Amniotic stem cell (primary cell): ENCODE data around the gene ACOT6.
"Not testable (repeated sequence)": the region's sequence is repeated elsewhere in the genome, so short reads cannot be mapped to it uniquely, and the experiment has no call there.

Experiments used
- DNase-seq: peaks from one replicate; lab custom pipeline; 2025; lab: John Stamatoyannopoulos, UW

Gene ACOT6

DNA sequence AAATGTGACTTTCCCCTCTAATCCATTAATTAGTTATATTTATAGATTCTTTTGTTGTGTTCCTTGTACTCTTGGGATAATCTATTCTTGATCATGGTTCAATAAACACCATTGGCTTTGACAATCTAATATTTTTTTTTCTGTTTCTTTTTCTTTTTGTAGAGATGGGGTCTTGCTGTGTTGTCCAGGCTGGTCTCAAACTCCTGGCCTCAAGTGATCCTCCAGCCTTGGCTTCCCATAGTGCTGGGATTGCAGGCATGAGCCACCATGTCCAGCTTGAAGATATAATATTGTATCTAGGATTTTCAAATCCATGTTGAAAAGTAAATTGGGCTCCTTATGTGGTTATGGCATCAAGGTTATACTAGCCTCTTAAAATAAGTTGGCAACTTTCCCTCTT lies 38.7 kb downstream of the ACOT6 start:
- no peak for DNase-seq

DNA sequence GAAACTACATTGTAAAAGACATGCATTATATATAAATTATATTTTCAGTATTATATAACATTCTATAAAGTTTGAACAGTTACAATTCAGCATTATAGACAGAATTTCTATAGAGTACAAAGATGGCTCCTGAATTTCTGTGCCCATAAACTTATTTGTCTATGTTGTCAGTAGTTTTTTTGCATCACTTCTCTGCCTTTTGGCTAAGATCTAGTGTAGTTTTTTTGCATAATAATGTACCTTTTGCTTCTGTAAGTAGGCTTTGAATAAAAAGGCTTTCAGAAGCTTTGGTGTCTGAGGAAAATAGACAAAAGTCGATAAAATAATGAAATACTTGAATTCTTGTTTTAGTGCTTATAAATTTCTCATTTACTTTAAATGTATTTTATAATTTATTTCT lies 43.5 kb downstream of the ACOT6 start:
- DNase-seq, result no peak

DNA sequence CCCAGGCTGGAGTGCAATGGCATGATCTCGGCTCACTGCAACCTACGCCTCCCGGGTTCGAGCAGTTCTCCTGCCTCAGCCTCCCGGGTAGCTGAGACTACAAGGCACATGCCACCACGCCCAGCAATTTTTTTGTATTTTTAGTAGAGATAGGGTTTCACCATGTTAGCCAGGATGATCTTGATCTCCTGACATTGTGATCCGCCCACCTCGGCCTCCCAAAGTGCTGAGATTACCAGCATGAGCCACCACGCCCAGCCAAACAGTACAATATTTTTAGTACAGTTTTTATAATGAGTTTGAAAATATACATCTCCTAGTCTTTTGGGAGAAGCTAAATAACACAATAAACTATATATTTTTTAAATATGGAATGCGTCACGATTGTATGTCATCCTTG lies 46.9 kb downstream of the ACOT6 start:
- not testable (repeated sequence) for DNase-seq

DNA sequence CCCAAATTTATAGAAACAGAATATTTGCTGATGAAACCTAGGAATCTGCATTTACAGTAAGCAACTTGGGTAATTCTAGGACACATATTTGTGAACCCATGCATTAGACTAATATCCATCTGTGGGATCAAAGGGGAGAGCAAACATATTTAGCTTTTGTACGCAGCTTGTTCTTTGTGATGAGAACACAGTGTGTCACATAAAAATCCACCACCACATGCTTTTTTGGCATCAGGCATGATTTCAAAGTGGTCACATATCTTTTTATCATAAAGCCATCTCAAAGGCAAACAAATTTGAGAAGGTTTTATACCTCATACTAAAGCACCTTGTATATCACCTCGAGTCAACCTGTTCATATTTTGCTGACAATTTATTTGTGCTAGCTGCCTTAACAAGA lies 48.2 kb downstream of the ACOT6 start:
- DNase-seq, result no peak

DNA sequence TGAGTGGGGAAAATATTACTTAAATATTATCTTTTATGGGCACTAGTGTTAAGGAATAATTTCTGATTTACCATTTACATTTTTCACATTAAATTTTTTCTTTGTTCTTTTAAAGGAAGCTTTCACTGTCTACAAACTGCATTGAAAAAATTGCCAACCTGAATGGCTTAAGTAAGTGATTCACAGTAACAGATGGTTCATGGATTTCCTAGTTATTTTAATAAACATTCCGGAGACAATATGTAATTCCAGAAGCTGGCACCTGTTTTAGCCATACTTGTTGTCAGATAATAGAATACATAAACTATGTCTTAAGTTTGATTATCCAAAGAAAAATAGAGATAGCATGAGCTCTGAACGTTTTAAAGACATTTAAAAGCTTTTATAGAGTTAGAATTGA lies 49.6 kb downstream of the ACOT6 start:
- DNase-seq, result no peak

DNA sequence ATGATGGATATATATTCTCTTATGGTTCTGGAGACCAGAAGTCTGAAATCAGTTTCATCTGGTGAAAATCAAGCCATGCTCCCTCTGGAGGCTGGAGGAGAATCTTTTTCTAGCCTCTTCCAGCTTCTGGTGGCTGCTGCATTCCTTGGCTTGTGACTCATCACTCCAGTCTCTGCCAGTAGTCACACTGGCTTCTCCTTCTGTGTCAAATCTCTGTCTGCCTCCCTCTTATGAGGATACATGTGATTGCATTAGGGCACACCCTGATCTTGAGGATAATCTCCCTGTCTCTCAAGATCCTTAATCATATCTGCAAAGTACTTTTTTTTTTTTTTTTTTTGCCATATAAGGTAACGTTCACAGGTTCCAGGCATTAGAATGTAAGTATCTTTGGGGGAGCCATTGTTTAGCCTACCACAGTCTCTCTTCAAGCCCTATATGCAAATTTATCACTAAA lies 50.2 kb downstream of the ACOT6 start:
- peak; percentile 81 for DNase-seq

DNA sequence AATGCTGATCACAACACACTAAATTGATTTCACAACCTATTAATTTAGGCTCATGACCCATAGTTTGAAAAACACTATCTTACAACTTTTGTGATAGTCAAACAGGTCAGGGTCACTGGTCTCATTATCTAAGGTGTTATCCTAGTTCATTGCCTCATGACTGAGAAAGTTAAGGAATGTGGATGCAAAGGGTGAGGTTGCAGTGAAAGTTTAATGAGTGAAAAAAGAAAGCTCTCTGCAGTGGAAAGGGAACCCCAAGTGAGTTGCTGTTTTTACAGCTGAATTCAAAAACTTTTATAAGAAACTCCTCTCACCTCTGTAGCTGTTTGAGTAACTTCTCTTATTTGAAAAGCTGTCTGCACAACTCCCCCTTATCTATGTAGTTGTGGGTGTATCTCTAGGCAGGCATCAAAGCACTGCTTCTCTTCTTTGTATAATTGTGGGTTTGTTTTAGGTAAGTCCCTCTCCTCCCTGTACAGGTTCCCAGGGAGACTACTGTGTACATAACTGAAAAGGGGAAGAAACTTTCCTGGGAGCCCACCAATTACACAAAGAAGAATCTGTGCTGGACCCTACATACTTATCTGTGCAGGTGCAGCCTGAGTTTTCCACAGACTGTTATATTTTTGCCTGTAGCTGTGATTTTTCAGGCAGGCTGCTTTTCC lies 51.4 kb downstream of the ACOT6 start:
- DNase-seq, result no peak

DNA sequence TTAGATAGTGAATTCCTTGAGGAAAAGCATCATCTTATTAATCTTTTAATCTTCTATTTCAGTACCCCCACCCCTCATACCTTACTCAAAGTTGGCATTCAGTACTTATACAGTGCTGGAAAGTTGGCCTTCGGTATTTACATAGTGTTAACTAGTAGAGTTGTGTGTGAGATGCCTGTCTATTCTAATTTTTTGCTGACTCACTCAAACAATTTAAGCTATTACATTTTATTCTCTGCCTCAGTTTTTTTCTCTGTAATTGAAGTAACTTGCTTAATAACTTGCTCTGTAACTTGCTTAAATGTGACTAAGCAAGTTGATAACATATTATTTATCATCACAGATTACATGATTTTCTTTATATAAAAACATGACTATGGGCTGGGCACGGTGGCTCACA lies 52.8 kb downstream of the ACOT6 start:
- no peak for DNase-seq

DNA sequence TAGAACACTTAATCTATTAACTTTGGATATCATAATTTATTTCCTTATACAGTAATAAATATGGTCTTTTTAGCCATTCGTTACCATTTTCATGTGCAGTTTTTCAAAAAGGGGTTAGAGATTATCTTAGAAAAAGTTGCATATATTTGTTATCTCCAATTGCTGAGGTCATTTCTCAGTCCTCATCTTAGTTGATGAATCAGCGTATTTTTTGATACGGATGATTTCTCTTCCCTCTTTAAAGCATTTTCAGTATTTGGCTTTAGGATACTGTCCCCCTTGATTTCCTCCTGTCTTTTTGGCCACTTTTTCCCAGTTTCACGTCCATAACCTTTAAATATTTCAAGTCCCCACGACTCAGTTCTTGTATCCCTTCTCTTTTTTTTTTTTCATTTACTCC lies 54.3 kb downstream of the ACOT6 start:
- no peak for DNase-seq

DNA sequence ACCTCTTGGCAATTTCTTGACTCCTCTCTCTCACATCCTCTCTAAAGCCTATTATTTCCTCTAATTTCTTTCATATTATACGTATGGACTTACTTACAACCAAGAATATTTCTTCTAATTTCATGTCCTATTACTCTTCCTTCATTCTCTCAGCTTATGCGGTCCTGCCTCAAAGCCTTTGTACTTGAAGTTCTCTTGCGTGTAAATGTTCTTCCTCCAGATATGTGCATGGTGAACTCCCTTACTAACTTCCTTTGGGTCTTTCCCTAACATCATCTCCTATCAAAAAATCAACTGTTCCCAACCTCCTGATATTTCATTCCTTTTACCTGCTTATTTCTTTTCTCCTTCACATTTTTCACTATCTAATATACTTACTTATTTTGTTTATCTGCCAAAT lies 55.5 kb downstream of the ACOT6 start:
- no peak for DNase-seq
